Measurements from ENCODE around the gene IFNGR1. TPM values are rescaled to one million over a fixed set of nuclear protein-coding genes. Genes with fewer than 3 reads are reported as not detected.

IFNGR1 gene
- total RNA-seq, 1 donor from 2014 or later = 34.0 TPM

- Histone ChIP-seq H3K4me3 (no peak overlapping the region), H3K9me3 (ENCODE audit: low read depth) (no peaks in the 10 kb centered on the region), H3K27me3 (no peaks in the 10 kb centered on the region), H3K27ac (no peak overlapping the region), H3K36me3 (no peaks in the 10 kb centered on the region), H3K9ac (no peak overlapping the region), H2AFZ (replicated peaks) (no peak overlapping the region), H3K79me2 (ENCODE audit: low read depth) (no peaks in the 10 kb centered on the region), H3K4me1 (no peaks in the 10 kb centered on the region), H3F3A (ENCODE audit: low read depth) (no peaks in the 10 kb centered on the region), H3K4me2 (no peak overlapping the region), H4K20me1 (ENCODE audit: low read depth) (no peaks in the 10 kb centered on the region)
- TF ChIP-seq EZH2phosphoT487 (IDR thresholded peaks at IDR 0.05) (no peak), EZH2 (IDR thresholded peaks at IDR 0.05) (no peak), CTCF (IDR thresholded peaks at IDR 0.05) (no peak)
- H3K36me3 Mint-ChIP-seq = no peaks in the 10 kb centered on the region
- H3K4me1 Mint-ChIP-seq = peaks cover 3% of the 10 kb centered on the region
- no peaks in the 10 kb centered on the region for H3K27me3 Mint-ChIP-seq (ENCODE audit: insufficient read depth, low read depth)
- H3K9me3 Mint-ChIP-seq = no peaks in the 10 kb centered on the region
- no peak overlapping the region for H3K27ac Mint-ChIP-seq
- DNase-seq (ENCODE audit: low spot score) = no peak
- H3K4me3 Mint-ChIP-seq = no peak overlapping the region
Observed at GRCh38 chr6:137231895-137232294, 12.7 kb upstream of the IFNGR1 start.

- no peaks in the 10 kb centered on the region for H3K9me3 ChIP-seq (ENCODE audit: low read depth)
- Mint-ChIP-seq H3K27ac (no peak overlapping the region), H3K4me3 (no peak overlapping the region), H3K9me3 (no peaks in the 10 kb centered on the region), H3K4me1 (peaks cover 3% of the 10 kb centered on the region), H3K36me3 (no peaks in the 10 kb centered on the region), H3K27me3 (ENCODE audit: insufficient read depth, low read depth) (no peaks in the 10 kb centered on the region)
- no peak overlapping the region for H3K4me2 ChIP-seq
- no peak overlapping the region for H3K9ac ChIP-seq
- H3F3A ChIP-seq (ENCODE audit: low read depth) = no peaks in the 10 kb centered on the region
- H3K27me3 ChIP-seq = no peaks in the 10 kb centered on the region
- no peak overlapping the region for H2AFZ ChIP-seq (replicated peaks)
- TF ChIP-seq CTCF (IDR thresholded peaks at IDR 0.05) (no peak), EZH2 (IDR thresholded peaks at IDR 0.05) (no peak), EZH2phosphoT487 (IDR thresholded peaks at IDR 0.05) (no peak)
- H3K4me3 ChIP-seq = no peak overlapping the region
- H3K4me1 ChIP-seq = no peaks in the 10 kb centered on the region
- DNase-seq (ENCODE audit: low spot score) = no peak
- no peaks in the 10 kb centered on the region for H3K36me3 ChIP-seq
- H3K27ac ChIP-seq = no peak overlapping the region
- no peaks in the 10 kb centered on the region for H4K20me1 ChIP-seq (ENCODE audit: low read depth)
- no peaks in the 10 kb centered on the region for H3K79me2 ChIP-seq (ENCODE audit: low read depth)
Observed at GRCh38 chr6:137230956-137231555, 11.9 kb upstream of the IFNGR1 start.

GRCh38 chr6:137230547-137230946, 11.4 kb upstream of the IFNGR1 start:
- no peak for DNase-seq (ENCODE audit: low spot score)
- no peaks in the 10 kb centered on the region for H3K36me3 ChIP-seq
- H2AFZ ChIP-seq (replicated peaks) = no peak overlapping the region
- H3K4me3 Mint-ChIP-seq = no peak overlapping the region
- no peaks in the 10 kb centered on the region for H3K9me3 Mint-ChIP-seq
- H3K4me2 ChIP-seq = no peak overlapping the region
- H3K4me1 ChIP-seq = no peaks in the 10 kb centered on the region
- H3K9me3 ChIP-seq (ENCODE audit: low read depth) = no peaks in the 10 kb centered on the region
- no peaks in the 10 kb centered on the region for H3F3A ChIP-seq (ENCODE audit: low read depth)
- H3K27me3 ChIP-seq = no peaks in the 10 kb centered on the region
- no peaks in the 10 kb centered on the region for H4K20me1 ChIP-seq (ENCODE audit: low read depth)
- TF ChIP-seq CTCF (IDR thresholded peaks at IDR 0.05) (no peak), EZH2phosphoT487 (IDR thresholded peaks at IDR 0.05) (no peak), EZH2 (IDR thresholded peaks at IDR 0.05) (no peak)
- H3K9ac ChIP-seq = no peak overlapping the region
- H3K4me3 ChIP-seq = no peak overlapping the region
- H3K27me3 Mint-ChIP-seq (ENCODE audit: insufficient read depth, low read depth) = no peaks in the 10 kb centered on the region
- H3K36me3 Mint-ChIP-seq = no peaks in the 10 kb centered on the region
- H3K4me1 Mint-ChIP-seq = peaks cover 3% of the 10 kb centered on the region
- H3K27ac ChIP-seq = no peak overlapping the region
- no peaks in the 10 kb centered on the region for H3K79me2 ChIP-seq (ENCODE audit: low read depth)
- H3K27ac Mint-ChIP-seq = no peak overlapping the region

Measured in neural progenitor cell (in vitro differentiated cells).